Tibial artery (tissue), 4 donors: Measurements from ENCODE around the gene TOLLIP.

Source experiments
- DNase-seq, 2 donors: peaks; one replicate each; pipeline ENCODE4 v3.0.0-alpha.2; 2019
- H3K27ac ChIP-seq, 2 donors: fragments of 200-600 bp; sonication (generic) in 1 of 2; 1 replicate in 1 of 2; 2 replicates in 1 of 2; pipeline ENCODE4 v1.5.1; 2018 to 2019; ENCODE audit warnings: mild to moderate bottlenecking in 1 of 2
- H3K27me3 ChIP-seq, 2 donors: fragments of 200-600 bp; sonication (generic) in 1 of 2; one replicate each; pipeline versions ENCODE4 v1.5.1 to v1.6.0; 2016 to 2019
- H3K36me3 ChIP-seq, 3 donors: fragments of 200-600 bp; sonication (generic) in 2 of 3; one replicate each; pipeline ENCODE4 v1.5.1; 2016 to 2019; ENCODE audit warnings: mild to moderate bottlenecking in 2 of 3
- H3K4me1 ChIP-seq, 4 donors: fragments of 200-600 bp; sonication (generic) in 2 of 4; 1 replicate in 3 of 4; 2 replicates in 1 of 4; pipeline ENCODE4 v1.5.1; 2016 to 2019
- H3K4me3 ChIP-seq, 2 donors: fragments of 200-600 bp; sonication (generic) in 1 of 2; 1 replicate in 1 of 2; 2 replicates in 1 of 2; pipeline ENCODE4 v1.5.1; 2018 to 2019; ENCODE audit warnings: mild to moderate bottlenecking in 2 of 2
- H3K9me3 ChIP-seq, 3 donors: fragments of 200-600 bp; sonication (generic) in 1 of 3; one replicate each; pipeline ENCODE4 v1.5.1; 2016 to 2019
- intact Hi-C: fragments of 100-400 bp; cut with DNase I; formaldehyde crosslinking; loops from one replicate; pipeline ENCODE4 v1.15.0; 2023; ENCODE audit warnings: low total_unique reads
- TF ChIP-seq, protein P1 (sequence below), 2 experiments: fragments of 200-600 bp in 1 of 2; fragments of 450-650 bp in 1 of 2; IDR thresholded peaks; one replicate each; pipeline ENCODE4 v1.5.1; 2017 to 2019; ENCODE audit warnings: antibody characterized with exemption in 2 of 2, mild to moderate bottlenecking in 1 of 2, moderate library complexity in 1 of 2

TOLLIP gene

DNA sequence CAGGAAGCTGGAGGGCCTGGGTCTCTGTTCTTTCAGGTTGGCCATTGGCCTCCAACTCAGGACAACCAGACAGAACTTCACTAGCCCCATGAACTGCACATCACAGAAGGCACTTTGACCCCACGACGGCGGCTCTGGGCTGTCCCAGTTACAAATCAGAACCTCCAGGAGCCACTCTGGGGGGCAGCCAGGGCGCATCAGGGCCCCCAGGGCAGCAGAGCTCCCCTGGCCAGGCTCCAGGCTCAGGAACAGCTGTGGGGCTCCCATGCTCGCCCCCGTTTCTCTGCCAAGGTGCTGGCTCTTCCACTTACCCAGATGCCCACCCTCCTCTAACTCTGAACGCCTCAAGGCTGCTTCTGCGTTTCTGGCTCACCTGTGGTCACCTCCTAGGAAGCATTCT, 25.5 kb downstream of the TOLLIP start:
- Histone ChIP-seq H3K27me3 (no peaks in the 10 kb centered on the region), H3K4me1 (no peaks in the 10 kb centered on the region), H3K36me3 (peaks cover 58 to 91% (median 85%) of the 10 kb centered on the region in 3 donors), H3K4me3 (no peak overlapping the region), H3K27ac (no peak overlapping the region), H3K9me3 (no peaks in the 10 kb centered on the region)
- TF ChIP-seq, protein P1, sequence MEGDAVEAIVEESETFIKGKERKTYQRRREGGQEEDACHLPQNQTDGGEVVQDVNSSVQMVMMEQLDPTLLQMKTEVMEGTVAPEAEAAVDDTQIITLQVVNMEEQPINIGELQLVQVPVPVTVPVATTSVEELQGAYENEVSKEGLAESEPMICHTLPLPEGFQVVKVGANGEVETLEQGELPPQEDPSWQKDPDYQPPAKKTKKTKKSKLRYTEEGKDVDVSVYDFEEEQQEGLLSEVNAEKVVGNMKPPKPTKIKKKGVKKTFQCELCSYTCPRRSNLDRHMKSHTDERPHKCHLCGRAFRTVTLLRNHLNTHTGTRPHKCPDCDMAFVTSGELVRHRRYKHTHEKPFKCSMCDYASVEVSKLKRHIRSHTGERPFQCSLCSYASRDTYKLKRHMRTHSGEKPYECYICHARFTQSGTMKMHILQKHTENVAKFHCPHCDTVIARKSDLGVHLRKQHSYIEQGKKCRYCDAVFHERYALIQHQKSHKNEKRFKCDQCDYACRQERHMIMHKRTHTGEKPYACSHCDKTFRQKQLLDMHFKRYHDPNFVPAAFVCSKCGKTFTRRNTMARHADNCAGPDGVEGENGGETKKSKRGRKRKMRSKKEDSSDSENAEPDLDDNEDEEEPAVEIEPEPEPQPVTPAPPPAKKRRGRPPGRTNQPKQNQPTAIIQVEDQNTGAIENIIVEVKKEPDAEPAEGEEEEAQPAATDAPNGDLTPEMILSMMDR (IDR thresholded peaks at IDR 0.05): no peak
- DNase-seq: no peak
- intact Hi-C loops: no loop called here

DNA sequence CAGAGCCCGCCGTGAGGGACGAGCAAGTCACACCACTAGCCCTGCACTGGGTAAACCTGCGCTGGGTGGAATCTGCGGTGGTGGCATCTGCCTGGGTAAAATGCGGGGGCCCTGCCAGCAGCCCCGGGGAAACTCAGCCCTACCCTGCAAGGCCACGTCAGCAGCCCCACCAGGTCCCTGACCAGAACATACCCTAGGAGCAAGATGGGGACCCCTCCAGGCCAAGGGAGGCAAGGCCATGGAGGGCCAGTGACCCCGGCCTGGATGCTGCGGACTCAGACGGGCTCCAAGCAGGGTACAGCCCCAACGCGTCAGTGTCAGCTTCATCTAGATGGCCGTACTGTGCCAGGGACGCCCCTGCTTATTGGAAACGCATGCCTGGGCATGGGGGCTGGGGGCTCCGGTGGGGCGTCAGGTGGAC, 26.3 kb downstream of the TOLLIP start:
- intact Hi-C loops: no loop called here
- H3K4me3 ChIP-seq: no peak overlapping the region
- H3K4me1 ChIP-seq: no peaks in the 10 kb centered on the region
- H3K36me3 ChIP-seq: peaks cover 51 to 91% (median 84%) of the 10 kb centered on the region in 3 donors
- no peak for DNase-seq
- no peaks in the 10 kb centered on the region for H3K27me3 ChIP-seq
- no peak overlapping the region for H3K27ac ChIP-seq
- H3K9me3 ChIP-seq: no peaks in the 10 kb centered on the region
- TF ChIP-seq, protein P1 (IDR thresholded peaks at IDR 0.05): no peak

DNA sequence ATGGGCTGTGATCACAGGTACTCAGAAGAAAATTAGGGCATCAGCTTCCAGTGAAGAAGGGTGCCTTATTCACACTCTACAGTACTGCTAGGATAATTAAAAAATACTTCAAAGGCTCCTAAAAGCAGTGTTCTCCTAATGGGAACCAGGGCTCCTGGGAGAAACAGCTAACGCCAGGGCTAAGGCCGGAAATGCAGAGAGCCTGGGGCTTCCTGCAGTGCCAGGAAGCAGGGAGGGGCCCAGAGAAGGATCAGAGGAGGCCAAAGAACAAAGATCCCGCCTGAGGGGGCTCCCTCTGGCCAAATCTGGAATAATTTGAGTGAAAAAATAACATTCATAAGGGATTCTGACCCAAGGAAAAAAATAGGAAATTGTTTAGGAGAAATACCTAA, 27.5 kb downstream of the TOLLIP start:
- H3K4me3 ChIP-seq: no peak overlapping the region
- TF ChIP-seq, protein P1 (IDR thresholded peaks at IDR 0.05): no peak
- no peaks in the 10 kb centered on the region for H3K9me3 ChIP-seq
- H3K4me1 ChIP-seq: no peaks in the 10 kb centered on the region
- H3K27ac ChIP-seq: no peak overlapping the region
- no peak for DNase-seq
- peaks cover 48 to 94% (median 90%) of the 10 kb centered on the region in 3 donors for H3K36me3 ChIP-seq
- intact Hi-C loops: no loop called here
- no peaks in the 10 kb centered on the region for H3K27me3 ChIP-seq

DNA sequence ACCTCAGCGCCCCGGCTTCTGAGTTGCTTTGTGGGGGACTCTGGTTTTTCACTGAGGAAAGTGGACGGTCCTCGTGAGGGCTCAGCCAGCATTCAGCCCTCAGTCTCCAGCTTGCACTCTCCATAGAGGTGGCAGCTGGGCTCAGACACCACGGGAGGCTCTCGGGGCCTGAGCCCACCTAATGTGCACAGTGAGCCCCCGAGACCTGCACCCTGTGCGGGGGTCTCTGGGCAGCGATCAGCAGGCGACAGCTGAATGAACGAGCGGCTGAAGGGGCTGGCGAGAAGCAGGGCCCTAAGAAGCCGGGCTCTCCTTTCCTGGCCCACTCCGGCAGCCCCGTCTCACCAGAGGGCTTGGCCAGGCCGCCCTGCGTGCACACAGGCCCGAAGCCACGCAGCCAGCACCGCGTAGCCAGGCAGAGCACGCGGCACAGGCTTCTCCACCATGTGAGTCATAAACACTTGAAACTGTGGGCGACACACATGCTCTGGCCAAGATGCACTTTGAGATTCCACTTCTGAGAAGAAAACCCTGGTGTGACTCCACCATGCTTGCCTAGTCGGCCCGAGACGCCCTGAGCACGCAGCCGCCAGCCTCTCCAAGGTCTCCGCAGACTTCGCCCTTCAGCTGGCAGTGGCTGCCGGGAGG, 28.0 kb downstream of the TOLLIP start:
- DNase-seq: no peak
- Histone ChIP-seq H3K36me3 (peaks cover 49 to 94% (median 90%) of the 10 kb centered on the region in 3 donors), H3K9me3 (no peaks in the 10 kb centered on the region), H3K27ac (no peak overlapping the region), H3K4me1 (no peaks in the 10 kb centered on the region), H3K4me3 (no peak overlapping the region), H3K27me3 (no peaks in the 10 kb centered on the region)
- intact Hi-C loops: no loop called here
- TF ChIP-seq, protein P1 (IDR thresholded peaks at IDR 0.05): no peak

DNA sequence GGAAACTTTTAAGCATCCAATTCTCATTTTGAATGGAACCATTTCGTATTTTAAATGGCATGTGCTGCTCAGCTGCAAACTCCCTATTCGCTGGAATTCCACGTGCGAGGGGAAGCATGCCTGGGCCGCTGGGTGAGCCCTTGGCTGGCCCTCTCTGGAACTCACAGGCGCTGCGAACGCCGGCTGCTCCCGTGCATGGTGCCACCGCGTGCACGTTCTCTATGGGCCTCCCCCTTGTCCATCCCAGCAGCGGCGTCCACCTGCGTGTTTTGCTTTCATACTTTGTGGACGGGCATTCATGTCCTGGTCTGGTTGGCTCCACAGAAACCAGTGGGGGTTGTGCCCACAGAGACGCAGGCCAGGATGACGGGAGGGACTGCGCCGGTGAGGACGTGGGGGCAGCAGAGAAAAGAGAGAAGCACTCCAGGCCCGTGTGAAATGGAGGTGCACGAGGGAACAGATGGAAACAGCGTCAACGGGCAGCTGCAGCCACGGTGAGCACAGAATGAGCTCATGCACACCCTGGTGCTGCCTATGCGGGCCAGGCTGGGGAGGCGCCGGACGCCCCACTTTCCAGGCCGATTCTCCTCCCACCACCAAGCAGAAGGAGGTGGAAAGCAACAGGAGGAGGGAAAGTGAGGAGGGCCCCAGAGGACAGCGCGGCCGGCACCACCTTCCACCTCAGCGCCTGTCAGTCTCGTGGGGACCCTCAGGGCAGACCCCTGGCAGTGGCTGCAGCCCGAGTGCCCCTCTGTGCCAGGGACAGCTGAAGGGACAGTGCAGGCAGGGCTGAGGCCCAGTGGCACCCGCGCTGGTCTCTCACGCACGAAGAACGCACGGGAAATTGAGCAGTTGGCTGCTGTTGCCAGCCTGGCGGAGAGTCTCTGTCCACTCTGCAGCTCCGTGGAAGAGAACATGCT, 29.1 kb downstream of the TOLLIP start:
- Histone ChIP-seq H3K36me3 (peaks cover 49 to 94% (median 90%) of the 10 kb centered on the region in 3 donors), H3K27ac (no peak overlapping the region), H3K27me3 (no peaks in the 10 kb centered on the region), H3K4me3 (no peak overlapping the region), H3K9me3 (no peaks in the 10 kb centered on the region), H3K4me1 (no peaks in the 10 kb centered on the region)
- TF ChIP-seq, protein P1 (IDR thresholded peaks at IDR 0.05): no peak
- intact Hi-C loops: no loop called here
- no peak for DNase-seq
